HepG2 (cell line): ENCODE results near the gene SMAP1. TPM values are rescaled to one million over a fixed set of nuclear protein-coding genes. Genes with fewer than 3 reads are reported as not detected.

Experiments used
- ATF7-NPFF ChIP-seq: sonication (generic); formaldehyde crosslinking; IDR thresholded peaks from 2 replicates; pipeline ENCODE4 v1.8.1; 2023; ENCODE audit warnings: mild to moderate bottlenecking, low read depth, missing genetic modification reagents, moderate library complexity
- BATF2 ChIP-seq: sonication (generic); formaldehyde crosslinking; IDR thresholded peaks from 2 replicates; pipeline ENCODE4 v1.8.0; 2022; ENCODE audit warnings: mild to moderate bottlenecking, missing genetic modification reagents, moderate library complexity
- KIAA2018 ChIP-seq: sonication (generic); formaldehyde crosslinking; IDR thresholded peaks from 2 replicates; pipeline ENCODE4 v1.5.0; 2020; ENCODE audit warnings: mild to moderate bottlenecking, missing genetic modification reagents, borderline replicate concordance
- NFIC ChIP-seq: IDR thresholded peaks from 2 replicates; pipeline ENCODE4 v1.6.1; 2012; ENCODE audit warnings: mild to moderate bottlenecking, low read length, inconsistent platforms
- SOX6 ChIP-seq, 2 experiments: fragments of 450-650 bp in 1 of 2; sonication (generic) in 1 of 2; formaldehyde crosslinking in 1 of 2; IDR thresholded peaks; 2 replicates each; pipeline versions ENCODE4 v1.4.0 to v1.6.1; 2017 to 2020; ENCODE audit warnings: antibody characterized with exemption in 1 of 2, mild to moderate bottlenecking in 1 of 2, missing genetic modification reagents in 1 of 2
- SP4 ChIP-seq: sonication (generic); formaldehyde crosslinking; IDR thresholded peaks from 2 replicates; pipeline ENCODE4 v1.8.1; 2023; ENCODE audit warnings: mild to moderate bottlenecking, missing genetic modification reagents
- ZBTB21 ChIP-seq: sonication (generic); formaldehyde crosslinking; IDR thresholded peaks from 2 replicates; pipeline ENCODE4 v1.4.0; 2020; ENCODE audit warnings: missing genetic modification reagents
- polyA plus RNA-seq, 8 experiments: library from polyadenylated mRNA; depleted of rRNA in 3 of 8; stranded (reverse) in 7 of 8; unstranded in 1 of 8; fragments of >200 nt; fragmentation: Illumina TruSeq in 4 of 8; extraction: Trizol in 4 of 8; gene quantifications; 2 replicates each; pipeline versions ENCODE4 v1.2.1 to v1.2.3, GENCODE V29; 2011 to 2016; ENCODE audit warnings: low read depth in 4 of 8, missing spikeins in 1 of 8, mixed read lengths in 1 of 8; ENCODE audit not compliant: insufficient read depth in 1 of 8
- total RNA-seq, 5 experiments: library from RNA; depleted of rRNA; stranded (reverse); fragments of >200 nt; fragmentation: Illumina TruSeq; extraction: Trizol; gene quantifications; 2 replicates each; pipeline ENCODE4 v1.2.3, GENCODE V29; 2016; ENCODE audit warnings: low read depth in 1 of 5
- TF ChIP-seq, protein P1 (sequence below): sonication (generic); formaldehyde crosslinking; IDR thresholded peaks from 2 replicates; pipeline ENCODE4 v1.4.0; 2020; ENCODE audit warnings: missing genetic modification reagents

The SMAP1 gene
- total and polyA plus RNA-seq, 2 of the 13 experiments (the other 11 are each of a cell fraction or from before 2014, with no cell fraction given) = 13.4 to 17.8 TPM

DNA sequence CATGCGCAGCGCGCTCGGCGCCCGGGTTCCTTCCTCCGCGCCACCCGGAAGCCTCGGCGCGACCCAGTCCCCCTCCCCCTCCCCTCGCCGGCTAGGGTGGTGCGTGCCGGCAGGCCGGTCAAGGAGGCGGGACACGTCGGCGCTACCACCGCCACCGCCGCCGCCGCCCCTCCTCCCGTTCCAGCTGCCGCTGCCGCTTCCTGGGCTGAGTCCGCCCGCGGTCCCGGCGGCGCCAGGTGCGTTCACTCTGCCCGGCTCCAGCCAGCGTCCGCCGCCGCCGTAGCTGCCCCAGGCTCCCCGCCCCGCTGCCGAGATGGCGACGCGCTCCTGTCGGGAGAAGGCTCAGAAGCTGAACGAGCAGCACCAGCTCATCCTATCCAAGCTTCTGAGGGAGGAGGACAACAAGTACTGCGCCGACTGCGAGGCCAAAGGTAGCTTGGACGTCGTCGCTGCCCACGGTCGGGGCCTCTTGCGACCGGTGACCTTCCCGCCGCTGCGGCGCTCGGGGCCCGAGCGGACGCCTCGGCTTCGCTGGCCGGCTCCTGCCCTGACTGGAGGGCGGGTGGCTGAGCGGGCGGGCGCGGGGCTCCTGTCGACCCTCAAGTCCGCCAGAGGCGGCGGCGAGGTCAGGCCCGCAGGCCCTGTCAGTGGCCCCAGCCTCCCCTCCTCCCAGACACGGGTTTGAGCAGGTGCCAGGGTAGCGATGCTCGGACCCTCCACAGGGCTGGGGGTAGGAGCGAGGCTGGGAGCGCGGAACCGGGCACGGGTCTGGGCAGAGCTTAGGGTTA, at the start of gene SMAP1 (continued):
- TF ChIP-seq KIAA2018 (CRISPR knock-in tag) (peak; percentile 66; the same call in 1 of the 2 replicates), ZBTB21 (CRISPR knock-in tag) (no peak), NFIC (no peak), ATF7-NPFF (CRISPR knock-in tag) (peak; percentile 89), BATF2 (CRISPR knock-in tag) (no peak; the same call in none of the 2 replicates), SP4 (CRISPR knock-in tag) (peak; percentile 87), SOX6 (IDR thresholded peaks at IDR 0.05) (no peak), SOX6 (CRISPR knock-in tag; IDR thresholded peaks at IDR 0.05) (0 out of 2 replicates have a peak, but pooled peaks have one; percentile 40)
- TF ChIP-seq, protein P1, sequence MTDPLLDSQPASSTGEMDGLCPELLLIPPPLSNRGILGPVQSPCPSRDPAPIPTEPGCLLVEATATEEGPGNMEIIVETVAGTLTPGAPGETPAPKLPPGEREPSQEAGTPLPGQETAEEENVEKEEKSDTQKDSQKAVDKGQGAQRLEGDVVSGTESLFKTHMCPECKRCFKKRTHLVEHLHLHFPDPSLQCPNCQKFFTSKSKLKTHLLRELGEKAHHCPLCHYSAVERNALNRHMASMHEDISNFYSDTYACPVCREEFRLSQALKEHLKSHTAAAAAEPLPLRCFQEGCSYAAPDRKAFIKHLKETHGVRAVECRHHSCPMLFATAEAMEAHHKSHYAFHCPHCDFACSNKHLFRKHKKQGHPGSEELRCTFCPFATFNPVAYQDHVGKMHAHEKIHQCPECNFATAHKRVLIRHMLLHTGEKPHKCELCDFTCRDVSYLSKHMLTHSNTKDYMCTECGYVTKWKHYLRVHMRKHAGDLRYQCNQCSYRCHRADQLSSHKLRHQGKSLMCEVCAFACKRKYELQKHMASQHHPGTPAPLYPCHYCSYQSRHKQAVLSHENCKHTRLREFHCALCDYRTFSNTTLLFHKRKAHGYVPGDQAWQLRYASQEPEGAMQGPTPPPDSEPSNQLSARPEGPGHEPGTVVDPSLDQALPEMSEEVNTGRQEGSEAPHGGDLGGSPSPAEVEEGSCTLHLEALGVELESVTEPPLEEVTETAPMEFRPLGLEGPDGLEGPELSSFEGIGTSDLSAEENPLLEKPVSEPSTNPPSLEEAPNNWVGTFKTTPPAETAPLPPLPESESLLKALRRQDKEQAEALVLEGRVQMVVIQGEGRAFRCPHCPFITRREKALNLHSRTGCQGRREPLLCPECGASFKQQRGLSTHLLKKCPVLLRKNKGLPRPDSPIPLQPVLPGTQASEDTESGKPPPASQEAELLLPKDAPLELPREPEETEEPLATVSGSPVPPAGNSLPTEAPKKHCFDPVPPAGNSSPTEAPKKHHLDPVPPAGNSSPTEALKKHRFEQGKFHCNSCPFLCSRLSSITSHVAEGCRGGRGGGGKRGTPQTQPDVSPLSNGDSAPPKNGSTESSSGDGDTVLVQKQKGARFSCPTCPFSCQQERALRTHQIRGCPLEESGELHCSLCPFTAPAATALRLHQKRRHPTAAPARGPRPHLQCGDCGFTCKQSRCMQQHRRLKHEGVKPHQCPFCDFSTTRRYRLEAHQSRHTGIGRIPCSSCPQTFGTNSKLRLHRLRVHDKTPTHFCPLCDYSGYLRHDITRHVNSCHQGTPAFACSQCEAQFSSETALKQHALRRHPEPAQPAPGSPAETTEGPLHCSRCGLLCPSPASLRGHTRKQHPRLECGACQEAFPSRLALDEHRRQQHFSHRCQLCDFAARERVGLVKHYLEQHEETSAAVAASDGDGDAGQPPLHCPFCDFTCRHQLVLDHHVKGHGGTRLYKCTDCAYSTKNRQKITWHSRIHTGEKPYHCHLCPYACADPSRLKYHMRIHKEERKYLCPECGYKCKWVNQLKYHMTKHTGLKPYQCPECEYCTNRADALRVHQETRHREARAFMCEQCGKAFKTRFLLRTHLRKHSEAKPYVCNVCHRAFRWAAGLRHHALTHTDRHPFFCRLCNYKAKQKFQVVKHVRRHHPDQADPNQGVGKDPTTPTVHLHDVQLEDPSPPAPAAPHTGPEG = peak; percentile 45; the same call in 1 of the 2 replicates
